Activated CD4-positive, alpha-beta memory T cell treated with anti-CD3 and anti-CD28 coated beads, Interleukin-2, amount 10 ng/mL, durations not matched to agents 7 days and 5 days (primary cell): ENCODE measurements around the gene SIRPA. TPM values are rescaled to one million over a fixed set of nuclear protein-coding genes. Genes with fewer than 3 reads are reported as not detected.

ENCODE experiments used
- CTCF ChIA-PET: fragments of 350-600 bp; sonication (Branson Sonifier 250); formaldehyde crosslinking; loops from one replicate; lab custom pipeline; 2021; ENCODE audit warnings: antibody characterized with exemption, inconsistent platforms; lab: Charles Lee
- POLR2A ChIA-PET: fragments of 350-600 bp; sonication (Branson Sonifier 250); formaldehyde crosslinking; loops from one replicate; lab custom pipeline; 2021; ENCODE audit warnings: antibody characterized with exemption; lab: Charles Lee
- DNase-seq: peaks from one replicate; pipeline ENCODE4 v3.0.0-alpha.2; 2020
- H3K27ac Mint-ChIP-seq: one replicate; pipeline ENCODE4 v1.8.0; 2021; ENCODE audit warnings: mild to moderate bottlenecking, mixed read lengths
- H3K27me3 Mint-ChIP-seq: one replicate; pipeline ENCODE4 v1.8.0; 2021; ENCODE audit warnings: mixed read lengths
- H3K36me3 Mint-ChIP-seq: one replicate; pipeline ENCODE4 v1.8.0; 2021; ENCODE audit warnings: low read depth, mixed read lengths
- H3K4me1 Mint-ChIP-seq: one replicate; pipeline ENCODE4 v1.8.0; 2021; ENCODE audit warnings: mixed read lengths
- H3K4me3 Mint-ChIP-seq: one replicate; pipeline ENCODE4 v1.8.0; 2021; ENCODE audit warnings: mild to moderate bottlenecking, mixed read lengths
- H3K9me3 Mint-ChIP-seq: one replicate; pipeline ENCODE4 v1.8.0; 2021; ENCODE audit warnings: mixed read lengths
- total RNA-seq, 2 experiments: library from RNA; stranded (reverse); gene quantifications; one replicate each; pipeline ENCODE4 v1.2.3, GENCODE V29; 2021

Gene SIRPA
- total RNA-seq, 2 experiments from 2014 or later: not detected

DNA sequence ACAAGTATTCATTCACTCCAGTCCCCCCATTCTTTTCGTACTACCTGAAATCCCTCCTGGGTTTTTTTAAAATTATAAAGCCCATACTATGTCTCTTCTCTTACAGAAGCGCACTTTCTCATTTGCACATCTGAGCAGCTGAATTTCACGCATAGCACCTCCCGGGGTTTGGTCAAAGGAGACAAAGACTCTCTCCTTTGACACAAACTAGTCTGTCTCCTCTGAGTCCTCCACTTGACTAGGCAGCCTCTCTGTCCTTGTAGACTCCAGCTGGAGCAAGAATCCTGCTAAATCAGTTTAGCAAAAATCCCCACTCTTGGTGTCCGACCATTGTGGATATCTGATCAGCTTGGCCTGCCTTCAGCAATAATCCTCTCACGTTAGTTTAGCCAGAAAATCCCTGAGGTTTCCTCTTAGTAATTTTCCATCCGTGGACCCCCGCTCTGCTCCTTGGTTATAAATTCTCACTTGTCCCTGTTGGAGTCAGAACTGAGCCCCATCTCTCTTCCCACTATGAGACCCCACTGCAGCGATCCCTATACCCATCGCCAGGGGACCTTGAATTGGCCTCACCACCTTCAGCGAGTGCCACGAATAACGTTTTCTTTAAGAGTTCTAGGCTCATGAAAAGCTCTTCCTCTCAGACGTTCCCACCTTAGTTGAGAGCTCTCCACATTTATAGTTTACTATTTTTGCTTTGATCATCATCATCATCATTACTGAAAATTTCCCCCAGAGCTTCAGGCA, 69.6 kb downstream of the SIRPA start:
- Mint-ChIP-seq H3K4me1 (peaks cover 8% of the 10 kb centered on the region), H3K27ac (no peak overlapping the region), H3K9me3 (no peaks in the 10 kb centered on the region), H3K36me3 (no peaks in the 10 kb centered on the region), H3K4me3 (no peak overlapping the region), H3K27me3 (peaks cover 18% of the 10 kb centered on the region)
- ChIA-PET POLR2A (interaction anchor here (0.8 kb wide), 1 partner anchor 138 kb away, joined by 3 read pairs; no protein-coding TSS in a partner anchor), CTCF (interaction anchor here (0.8 to 1.8 kb wide), 8 partner anchors 15 to 243 kb away, joined by 3 to 25 read pairs (median 3); no protein-coding TSS in a partner anchor)
- DNase-seq: no peak

- DNase-seq: peak; percentile 72
- Mint-ChIP-seq H3K36me3 (no peaks in the 10 kb centered on the region), H3K27ac (no peak overlapping the region), H3K27me3 (peaks cover 17% of the 10 kb centered on the region), H3K9me3 (no peaks in the 10 kb centered on the region), H3K4me1 (peaks cover 8% of the 10 kb centered on the region), H3K4me3 (peak overlapping the region; percentile 28)
- CTCF ChIA-PET: interaction anchor here (0.7 to 1.8 kb wide), 11 partner anchors 11 to 480 kb away, joined by 3 to 25 read pairs (median 3); no protein-coding TSS in a partner anchor
- POLR2A ChIA-PET: interaction anchor here (0.8 to 0.9 kb wide), 2 partner anchors 111 to 137 kb away, joined by 3 read pairs; no protein-coding TSS in a partner anchor
Measured at GRCh38 chr20:1965520-1966351, 70.5 kb downstream of the SIRPA start.

DNA sequence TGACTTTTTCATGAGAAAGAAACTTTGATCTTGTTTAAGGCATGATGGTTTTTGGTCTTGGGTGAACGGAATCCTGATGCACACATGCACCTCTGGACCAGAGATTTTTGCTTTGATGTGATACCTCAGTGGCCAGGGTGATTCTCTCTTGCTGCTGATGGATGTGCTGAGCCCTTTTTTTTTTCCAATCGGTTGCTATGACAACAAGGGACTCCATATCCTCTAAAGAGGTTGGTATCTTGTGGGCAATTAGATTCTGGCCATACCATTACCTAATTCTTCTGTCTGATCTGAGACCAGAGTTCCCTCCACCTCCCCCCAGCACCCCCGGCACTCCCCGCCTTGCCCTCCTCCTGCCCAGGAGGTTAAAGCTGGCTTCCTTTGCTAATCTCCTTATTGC, 73.8 kb downstream of the SIRPA start:
- Mint-ChIP-seq H3K36me3 (no peaks in the 10 kb centered on the region), H3K27me3 (peaks cover 9% of the 10 kb centered on the region), H3K4me3 (no peak overlapping the region), H3K9me3 (no peaks in the 10 kb centered on the region), H3K27ac (no peak overlapping the region), H3K4me1 (peaks cover 8% of the 10 kb centered on the region)
- no peak for DNase-seq
- CTCF ChIA-PET: no interaction called here
- POLR2A ChIA-PET: no interaction called here

DNA sequence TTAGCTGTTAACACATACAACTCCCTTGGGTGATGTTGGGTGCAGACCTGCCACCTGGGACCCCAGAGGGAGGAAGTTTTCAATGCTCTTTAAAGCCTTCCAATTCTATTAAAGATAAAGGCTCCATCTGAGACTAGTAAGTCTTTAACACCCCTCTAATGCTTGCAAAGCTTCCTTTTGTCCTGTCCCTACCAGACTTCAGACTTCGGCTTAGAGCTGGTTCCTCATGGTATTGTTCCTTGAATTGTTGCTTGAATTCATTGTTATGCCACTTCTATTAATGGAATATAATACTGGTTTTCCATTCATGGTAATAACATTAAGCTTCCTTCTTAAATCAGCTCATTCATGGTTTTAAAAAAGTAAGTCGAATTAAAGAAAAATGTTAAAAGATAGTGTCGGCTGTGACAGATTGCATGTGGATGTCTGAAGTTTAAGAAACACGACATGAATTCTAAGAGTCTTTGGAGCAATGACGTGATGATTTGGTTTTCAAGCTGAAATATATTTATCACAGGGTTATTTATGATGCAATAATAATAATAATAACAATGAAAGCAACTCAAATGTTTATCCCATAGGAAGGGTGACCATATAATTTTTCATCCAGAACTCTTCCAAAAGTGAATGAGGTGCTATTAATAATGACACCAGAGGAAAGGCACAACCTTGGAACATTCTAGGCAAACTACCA, 76.8 kb downstream of the SIRPA start:
- no peaks in the 10 kb centered on the region for H3K9me3 Mint-ChIP-seq

DNA sequence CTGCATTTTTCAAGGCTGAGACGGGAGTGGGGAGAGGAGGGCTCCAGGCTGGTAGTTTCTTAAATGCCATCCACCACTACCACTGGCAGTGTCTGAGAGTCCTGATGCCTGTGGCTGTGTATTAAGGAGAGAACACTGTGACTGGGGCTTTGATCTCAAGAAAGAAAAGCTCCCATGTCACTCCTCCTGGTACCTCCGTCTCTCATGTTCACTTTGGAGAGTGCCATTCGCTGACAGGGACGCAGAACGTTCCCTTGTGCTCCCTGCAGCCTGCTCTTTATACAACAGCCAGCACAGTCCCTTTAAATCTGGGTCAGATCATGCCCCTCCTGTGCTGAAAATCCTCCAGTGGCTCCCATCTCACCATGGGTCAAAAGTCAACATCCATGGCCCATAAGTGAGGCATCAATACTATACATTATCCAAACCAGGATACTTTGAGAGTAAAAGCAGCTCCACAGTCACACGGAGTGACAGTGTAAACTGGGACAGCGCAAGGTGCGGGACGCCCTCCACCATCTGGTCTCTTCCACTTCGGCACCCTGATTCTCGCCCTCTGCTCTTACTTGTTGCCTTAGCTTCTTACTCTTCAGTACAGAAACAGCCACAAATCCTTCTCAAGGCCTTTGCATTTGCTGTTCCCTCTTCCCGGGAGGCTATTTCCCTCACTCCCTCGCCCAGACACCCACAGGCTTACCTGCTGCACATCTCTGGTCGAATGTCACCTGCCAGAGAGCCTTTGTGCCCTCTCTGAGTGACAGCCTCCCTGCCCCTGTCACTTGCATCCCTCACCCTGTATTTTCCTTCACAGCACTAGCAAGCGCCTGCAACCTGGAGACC, 78.6 kb downstream of the SIRPA start:
- no peak overlapping the region for H3K4me3 Mint-ChIP-seq
- H3K27me3 Mint-ChIP-seq: peaks cover 24% of the 10 kb centered on the region
- DNase-seq: no peak
- ChIA-PET CTCF (no interaction called here), POLR2A (no interaction called here)
- H3K27ac Mint-ChIP-seq: no peak overlapping the region
- no peaks in the 10 kb centered on the region for H3K4me1 Mint-ChIP-seq
- no peaks in the 10 kb centered on the region for H3K9me3 Mint-ChIP-seq
- no peaks in the 10 kb centered on the region for H3K36me3 Mint-ChIP-seq

More for the DNA sequence above, 76.8 kb downstream of the SIRPA start:
- ChIA-PET CTCF (interaction anchor here (1.2 kb wide), 1 partner anchor 11 kb away, joined by 3 read pairs; no protein-coding TSS in a partner anchor), POLR2A (no interaction called here)
- no peak for DNase-seq
- Mint-ChIP-seq H3K27me3 (peaks cover 13% of the 10 kb centered on the region), H3K27ac (no peak overlapping the region), H3K4me1 (no peaks in the 10 kb centered on the region), H3K36me3 (no peaks in the 10 kb centered on the region), H3K4me3 (no peak overlapping the region)

DNA sequence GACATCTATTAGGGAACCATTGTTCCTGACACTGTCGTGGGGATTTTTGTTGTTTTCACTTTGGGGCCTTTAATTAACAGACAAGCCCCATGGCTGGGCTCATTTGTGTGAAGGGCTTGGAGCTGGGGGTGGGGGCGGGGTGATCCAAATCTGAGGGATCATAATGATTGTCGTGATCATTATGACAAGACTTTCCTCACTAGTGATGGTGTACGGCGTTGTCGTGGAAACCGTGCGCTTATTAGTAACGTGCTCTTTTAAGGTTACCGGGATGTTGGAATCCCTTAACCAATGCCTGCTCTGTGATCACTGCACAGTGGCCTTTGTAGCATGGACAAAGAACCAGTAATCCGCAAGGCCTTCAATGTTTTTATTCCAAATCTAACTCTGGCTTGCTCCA, 80.1 kb downstream of the SIRPA start:
- peaks cover 25% of the 10 kb centered on the region for H3K27me3 Mint-ChIP-seq
- CTCF ChIA-PET: no interaction called here
- H3K27ac Mint-ChIP-seq: no peak overlapping the region
- no peaks in the 10 kb centered on the region for H3K9me3 Mint-ChIP-seq
- DNase-seq: no peak
- H3K4me1 Mint-ChIP-seq: no peaks in the 10 kb centered on the region
- POLR2A ChIA-PET: no interaction called here
- no peak overlapping the region for H3K4me3 Mint-ChIP-seq
- H3K36me3 Mint-ChIP-seq: no peaks in the 10 kb centered on the region

DNA sequence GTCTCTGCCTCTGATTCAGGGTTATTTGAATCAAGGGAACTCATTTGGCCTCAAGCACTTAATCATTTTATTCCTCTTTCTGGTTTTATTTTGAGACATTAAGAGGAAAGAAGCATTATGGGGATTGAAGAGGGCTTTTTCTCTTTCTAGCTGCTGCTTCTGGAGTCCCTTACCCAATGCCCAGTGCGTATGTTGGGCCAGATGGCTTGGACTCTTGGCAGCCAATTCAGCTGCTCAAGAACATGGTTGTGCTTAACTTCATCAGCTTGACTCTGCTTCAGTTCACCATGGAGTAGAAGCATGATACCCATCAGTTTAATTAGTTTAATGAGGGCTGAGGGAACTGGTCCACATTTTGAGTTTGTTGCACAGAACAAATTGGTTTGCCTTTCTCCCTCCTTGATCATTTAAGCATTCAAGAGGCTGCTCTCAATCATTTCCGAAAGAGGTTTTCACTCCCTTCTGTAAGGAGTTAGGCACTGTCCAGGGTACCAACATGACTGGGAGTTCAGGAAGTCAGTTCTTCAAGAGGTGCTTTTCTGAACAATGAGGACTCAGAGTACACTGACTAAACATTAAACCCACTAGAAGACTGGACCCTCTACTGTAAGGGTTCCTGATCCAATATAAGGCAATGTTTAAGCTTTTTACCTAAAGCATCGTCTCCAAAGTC, 84.0 kb downstream of the SIRPA start:
- H3K4me1 Mint-ChIP-seq: no peaks in the 10 kb centered on the region
- H3K4me3 Mint-ChIP-seq: no peak overlapping the region
- H3K9me3 Mint-ChIP-seq: no peaks in the 10 kb centered on the region
- H3K36me3 Mint-ChIP-seq: no peaks in the 10 kb centered on the region
- CTCF ChIA-PET: no interaction called here
- H3K27ac Mint-ChIP-seq: no peak overlapping the region
- no peak for DNase-seq
- H3K27me3 Mint-ChIP-seq: peaks cover 25% of the 10 kb centered on the region
- POLR2A ChIA-PET: no interaction called here

DNA sequence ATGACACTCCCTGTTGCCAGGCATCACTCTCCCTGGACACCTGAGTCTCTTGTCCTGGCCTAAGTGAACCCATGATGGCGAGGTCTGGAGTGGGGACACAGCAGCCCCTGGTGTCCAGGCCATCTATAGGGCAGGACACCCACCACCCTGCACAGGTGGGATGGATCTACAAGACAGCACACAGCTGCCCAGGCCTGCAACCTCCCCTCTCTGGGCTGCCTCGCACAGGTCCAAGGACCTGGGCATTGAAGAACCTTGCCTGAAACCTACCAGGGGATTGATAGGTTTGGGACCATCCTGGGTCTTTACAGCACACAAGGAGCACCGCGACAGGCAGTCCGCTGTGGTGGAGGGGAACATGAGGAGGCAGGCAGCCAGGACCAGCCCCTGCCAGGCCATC, 87.5 kb downstream of the SIRPA start:
- peaks cover 29% of the 10 kb centered on the region for H3K27me3 Mint-ChIP-seq
- ChIA-PET POLR2A (no interaction called here), CTCF (no interaction called here)
- H3K36me3 Mint-ChIP-seq: no peaks in the 10 kb centered on the region
- H3K27ac Mint-ChIP-seq: no peak overlapping the region
- no peak for DNase-seq
- H3K4me3 Mint-ChIP-seq: no peak overlapping the region
- no peaks in the 10 kb centered on the region for H3K9me3 Mint-ChIP-seq
- no peaks in the 10 kb centered on the region for H3K4me1 Mint-ChIP-seq

DNA sequence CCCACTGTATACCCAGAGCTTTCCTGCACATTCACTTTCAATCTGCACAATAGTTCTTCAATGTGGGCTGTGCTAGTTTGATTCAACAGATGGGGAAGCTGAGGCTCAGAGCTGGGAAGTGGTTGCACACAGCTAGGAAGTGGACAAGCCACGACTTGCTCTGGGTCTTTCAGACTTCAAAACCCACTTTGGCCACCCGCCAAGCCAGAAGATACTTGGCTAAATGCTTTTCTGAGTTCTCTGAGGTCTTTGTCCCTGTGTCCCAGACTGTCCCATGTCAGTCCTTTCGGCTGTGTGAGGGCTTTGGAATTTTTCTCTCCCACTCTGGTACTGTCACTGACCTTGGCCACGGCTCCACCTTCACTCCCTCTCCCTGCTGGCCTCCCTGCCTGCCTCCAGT, 88.1 kb downstream of the SIRPA start:
- Mint-ChIP-seq H3K4me1 (no peaks in the 10 kb centered on the region), H3K27ac (no peak overlapping the region), H3K27me3 (peaks cover 24% of the 10 kb centered on the region), H3K36me3 (no peaks in the 10 kb centered on the region), H3K9me3 (no peaks in the 10 kb centered on the region), H3K4me3 (no peak overlapping the region)
- DNase-seq: no peak
- POLR2A ChIA-PET: no interaction called here
- CTCF ChIA-PET: no interaction called here

DNA sequence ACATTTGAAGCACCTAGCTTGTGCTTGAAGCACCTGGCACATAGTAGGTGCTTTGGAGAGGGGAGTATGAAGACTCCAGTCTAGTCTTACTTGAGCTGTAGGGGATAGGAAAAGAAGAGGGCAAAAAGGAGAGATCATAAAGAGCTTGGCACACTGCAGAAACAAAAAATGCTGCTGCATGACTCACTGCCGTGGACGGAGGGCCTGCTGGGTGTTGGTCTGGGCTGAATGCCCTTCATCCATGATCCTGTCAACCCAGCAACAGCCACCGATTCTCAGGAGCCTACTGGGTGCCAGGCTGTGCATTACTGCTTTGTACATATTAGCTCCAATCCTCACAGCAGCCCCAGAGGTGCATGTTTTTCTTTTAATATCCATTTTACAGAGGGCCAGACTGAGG, 92.6 kb downstream of the SIRPA start:
- no peaks in the 10 kb centered on the region for H3K9me3 Mint-ChIP-seq
- no peaks in the 10 kb centered on the region for H3K4me1 Mint-ChIP-seq
- H3K27me3 Mint-ChIP-seq: peaks cover 34% of the 10 kb centered on the region
- ChIA-PET POLR2A (no interaction called here), CTCF (no interaction called here)
- H3K4me3 Mint-ChIP-seq: no peak overlapping the region
- H3K36me3 Mint-ChIP-seq: no peaks in the 10 kb centered on the region
- no peak for DNase-seq
- no peak overlapping the region for H3K27ac Mint-ChIP-seq
